HEK293T (cell line): ENCODE results near the gene MPHOSPH10.

Experiments
- ARNT ChIP-seq: fragments of 450-650 bp; IDR thresholded peaks from 2 replicates; pipeline ENCODE4 v1.6.1; 2017; ENCODE audit warnings: mild to moderate bottlenecking
- BHLHE40 ChIP-seq: fragments of 450-650 bp; IDR thresholded peaks from 2 replicates; pipeline ENCODE4 v1.6.1; 2016; ENCODE audit warnings: mild to moderate bottlenecking, moderate library complexity, borderline replicate concordance
- ELF4 ChIP-seq: fragments of 450-650 bp; IDR thresholded peaks from 2 replicates; pipeline ENCODE4 v1.6.1; 2017; ENCODE audit warnings: antibody characterized with exemption
- FOXK2 ChIP-seq: fragments of 450-650 bp; IDR thresholded peaks from 2 replicates; pipeline ENCODE4 v1.6.1; 2016; ENCODE audit warnings: mild to moderate bottlenecking
- FOXM1 ChIP-seq: fragments of 450-650 bp; IDR thresholded peaks from 2 replicates; pipeline ENCODE4 v1.6.1; 2017; ENCODE audit warnings: mild to moderate bottlenecking, borderline replicate concordance
- LEF1 ChIP-seq: fragments of 450-650 bp; IDR thresholded peaks from 2 replicates; pipeline ENCODE4 v1.6.1; 2017; ENCODE audit warnings: mild to moderate bottlenecking, borderline replicate concordance
- NFRKB ChIP-seq: fragments of 450-650 bp; IDR thresholded peaks from 2 replicates; pipeline ENCODE4 v1.6.1; 2016; ENCODE audit warnings: mild to moderate bottlenecking, moderate library complexity
- SP1 ChIP-seq: fragments of 450-650 bp; IDR thresholded peaks from 2 replicates; pipeline ENCODE4 v1.6.1; 2017
- SUZ12 ChIP-seq: fragments of 450-650 bp; IDR thresholded peaks from 2 replicates; pipeline ENCODE4 v1.6.1; 2016; ENCODE audit warnings: mild to moderate bottlenecking
- TF ChIP-seq, protein P1 (sequence below): fragments of 450-650 bp; IDR thresholded peaks from 2 replicates; pipeline ENCODE4 v1.6.1; 2016

- TF ChIP-seq FOXK2 (no peak), SUZ12 (no peak), BHLHE40 (no peak), SP1 (no peak), ARNT (no peak), ELF4 (no peak), LEF1 (no peak), FOXM1 (no peak), NFRKB (no peak)
- TF ChIP-seq, protein P1, sequence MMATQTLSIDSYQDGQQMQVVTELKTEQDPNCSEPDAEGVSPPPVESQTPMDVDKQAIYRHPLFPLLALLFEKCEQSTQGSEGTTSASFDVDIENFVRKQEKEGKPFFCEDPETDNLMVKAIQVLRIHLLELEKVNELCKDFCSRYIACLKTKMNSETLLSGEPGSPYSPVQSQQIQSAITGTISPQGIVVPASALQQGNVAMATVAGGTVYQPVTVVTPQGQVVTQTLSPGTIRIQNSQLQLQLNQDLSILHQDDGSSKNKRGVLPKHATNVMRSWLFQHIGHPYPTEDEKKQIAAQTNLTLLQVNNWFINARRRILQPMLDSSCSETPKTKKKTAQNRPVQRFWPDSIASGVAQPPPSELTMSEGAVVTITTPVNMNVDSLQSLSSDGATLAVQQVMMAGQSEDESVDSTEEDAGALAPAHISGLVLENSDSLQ = no peak
Measured at GRCh38 chr2:71125506-71126294, 4.7 kb upstream of the MPHOSPH10 start.
